ENCODE results near the gene ST8SIA1.

The ST8SIA1 gene

GRCh38 chr12:22283006-22283506 is 51.5 kb downstream of the ST8SIA1 start:
- no peak for DNase-seq (ENCODE audit: low read depth)

- no peak for DNase-seq (ENCODE audit: low read depth)
Observed at GRCh38 chr12:22282283-22282682, 52.2 kb downstream of the ST8SIA1 start.

DNA sequence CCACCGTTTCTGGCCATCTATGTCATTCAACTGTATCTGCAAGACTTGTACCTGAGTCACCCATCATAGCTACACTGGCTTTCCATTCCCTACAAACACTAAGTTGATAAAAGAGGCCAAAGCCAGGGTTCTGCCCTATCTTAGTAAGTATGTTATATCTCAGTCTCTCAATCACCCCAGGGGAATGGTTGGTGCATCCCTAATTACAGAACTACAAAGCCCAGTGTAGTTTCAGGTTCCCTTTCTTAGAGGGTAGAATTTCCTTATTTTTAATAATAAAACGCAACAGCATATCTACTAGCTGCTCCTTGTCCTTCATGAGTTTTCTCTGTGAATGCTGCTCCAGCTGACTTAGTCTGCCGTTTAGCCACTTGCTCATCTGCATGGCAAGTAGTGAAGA is 57.6 kb downstream of the ST8SIA1 start:
- DNase-seq (ENCODE audit: low read depth) = no peak

GRCh38 chr12:22276313-22276712 is 58.2 kb downstream of the ST8SIA1 start:
- DNase-seq (ENCODE audit: low read depth) = no peak

GRCh38 chr12:22275843-22276242 is 58.7 kb downstream of the ST8SIA1 start:
- DNase-seq (ENCODE audit: low read depth) = no peak

- DNase-seq (ENCODE audit: low read depth) = no peak
Observed at GRCh38 chr12:22272335-22273151, 62.0 kb downstream of the ST8SIA1 start.

DNA sequence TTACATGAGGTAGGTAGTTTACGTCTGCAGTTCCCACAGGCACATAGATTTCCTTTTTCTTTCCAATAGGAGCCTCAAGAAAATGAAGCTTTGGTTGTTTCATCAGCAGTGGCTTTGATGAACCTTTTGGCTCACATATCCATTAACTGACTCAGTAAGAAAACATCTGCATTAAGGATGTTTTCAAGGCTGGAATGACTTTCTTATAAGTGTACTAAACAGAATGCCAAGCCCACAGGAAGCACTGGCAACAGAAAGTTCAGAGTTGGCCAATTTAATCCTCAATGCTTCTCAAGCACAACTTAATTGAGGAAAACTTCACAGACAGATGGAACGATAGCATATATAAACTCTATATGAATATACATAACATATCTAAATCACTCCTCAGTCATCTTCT is 63.5 kb downstream of the ST8SIA1 start:
- DNase-seq (ENCODE audit: low read depth) = no peak

DNA sequence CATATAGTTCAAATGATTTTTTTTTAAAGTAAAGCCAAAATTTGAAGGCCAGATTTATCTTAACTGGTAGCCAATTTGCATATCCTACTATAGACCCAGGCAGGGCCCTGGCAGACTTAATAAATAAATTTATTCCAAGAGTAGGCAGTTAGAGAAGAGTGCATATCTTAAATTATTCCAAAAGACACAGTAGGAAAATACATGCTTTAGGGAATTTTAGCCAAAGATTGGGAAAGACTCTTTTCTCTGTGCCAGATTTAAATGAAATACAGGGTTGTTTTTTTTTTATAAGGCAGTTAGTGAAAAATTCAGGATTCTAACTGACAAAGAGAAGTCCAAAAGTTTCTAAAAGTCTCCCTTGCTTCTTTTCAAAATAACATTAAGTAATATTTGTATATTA is 65.5 kb downstream of the ST8SIA1 start:
- no peak for DNase-seq (ENCODE audit: low read depth)

GRCh38 chr12:22268406-22268805 is 66.1 kb downstream of the ST8SIA1 start:
- no peak for DNase-seq (ENCODE audit: low read depth)

GRCh38 chr12:22266101-22266500 is 68.4 kb downstream of the ST8SIA1 start:
- DNase-seq (ENCODE audit: low read depth) = no peak

GRCh38 chr12:22264380-22264779 is 70.1 kb downstream of the ST8SIA1 start:
- DNase-seq (ENCODE audit: low read depth) = no peak

- DNase-seq (ENCODE audit: low read depth) = no peak
Observed at GRCh38 chr12:22262309-22262708, 72.2 kb downstream of the ST8SIA1 start.

- DNase-seq (ENCODE audit: low read depth) = no peak
Observed at GRCh38 chr12:22257100-22257499, 77.4 kb downstream of the ST8SIA1 start.

GRCh38 chr12:22256605-22257004 is 77.9 kb downstream of the ST8SIA1 start:
- no peak for DNase-seq (ENCODE audit: low read depth)

DNA sequence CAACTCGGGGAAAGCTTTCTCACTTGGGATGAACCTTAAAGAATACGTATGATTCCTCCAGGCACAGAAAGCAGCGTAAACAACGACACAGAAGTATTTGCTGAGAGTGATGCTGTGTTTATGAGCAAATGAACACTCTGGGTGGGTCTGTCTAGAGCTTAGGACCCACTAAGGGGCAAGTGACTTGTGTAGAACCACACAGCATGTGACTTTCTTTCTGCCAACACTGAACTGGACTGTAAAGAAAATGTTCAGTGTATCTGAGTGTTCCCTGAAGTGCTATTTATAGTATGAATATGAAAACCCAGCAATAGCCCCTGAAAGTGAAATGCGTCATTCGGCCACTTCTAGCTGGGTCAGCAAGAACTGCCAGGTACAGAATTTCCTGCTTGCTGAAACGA is 78.5 kb downstream of the ST8SIA1 start:
- DNase-seq (ENCODE audit: low read depth) = no peak

GRCh38 chr12:22255097-22255496 is 79.4 kb downstream of the ST8SIA1 start:
- no peak for DNase-seq (ENCODE audit: low read depth)

DNA sequence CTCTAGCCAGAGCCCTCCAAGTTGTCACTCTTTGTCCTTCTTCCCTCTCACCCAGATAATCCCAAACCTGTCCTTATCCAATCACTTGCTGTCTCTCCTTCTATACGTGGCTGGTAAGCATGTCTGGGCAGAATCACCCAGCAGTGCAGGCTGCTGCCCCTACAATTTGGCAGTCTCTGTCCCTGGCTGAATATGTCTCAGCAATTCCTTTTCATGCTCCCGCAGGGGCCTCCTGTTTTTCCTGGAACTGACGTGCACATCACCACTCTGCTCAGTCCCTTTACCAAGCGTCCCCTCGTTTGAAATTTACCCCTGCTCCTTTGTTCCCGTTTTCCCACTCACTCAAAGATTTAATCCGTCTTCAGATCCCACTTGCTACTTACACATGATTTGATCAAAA is 80.0 kb downstream of the ST8SIA1 start:
- no peak for DNase-seq (ENCODE audit: low read depth)

- DNase-seq (ENCODE audit: low read depth) = no peak
Observed at GRCh38 chr12:22252057-22252456, 82.5 kb downstream of the ST8SIA1 start.

DNA sequence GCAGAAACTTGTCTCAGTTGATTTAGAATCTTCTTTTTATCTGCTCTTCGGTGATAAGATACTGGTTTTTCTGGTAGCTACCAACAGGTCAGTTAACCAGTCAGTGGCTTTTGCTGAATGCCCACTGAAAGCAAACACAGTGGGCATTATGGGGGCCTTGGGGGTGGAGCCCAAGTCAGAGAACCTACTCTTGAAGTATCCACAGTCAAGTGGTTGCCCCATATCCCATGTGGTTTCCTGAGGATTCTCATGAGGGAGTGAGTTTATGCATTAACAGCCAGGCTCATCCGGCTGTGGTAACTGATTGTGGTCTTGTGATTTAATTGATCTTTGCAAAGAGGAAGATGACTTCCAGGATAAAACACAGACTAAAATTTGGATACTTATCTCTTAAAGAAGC is 83.7 kb downstream of the ST8SIA1 start:
- DNase-seq (ENCODE audit: low read depth) = no peak

DNA sequence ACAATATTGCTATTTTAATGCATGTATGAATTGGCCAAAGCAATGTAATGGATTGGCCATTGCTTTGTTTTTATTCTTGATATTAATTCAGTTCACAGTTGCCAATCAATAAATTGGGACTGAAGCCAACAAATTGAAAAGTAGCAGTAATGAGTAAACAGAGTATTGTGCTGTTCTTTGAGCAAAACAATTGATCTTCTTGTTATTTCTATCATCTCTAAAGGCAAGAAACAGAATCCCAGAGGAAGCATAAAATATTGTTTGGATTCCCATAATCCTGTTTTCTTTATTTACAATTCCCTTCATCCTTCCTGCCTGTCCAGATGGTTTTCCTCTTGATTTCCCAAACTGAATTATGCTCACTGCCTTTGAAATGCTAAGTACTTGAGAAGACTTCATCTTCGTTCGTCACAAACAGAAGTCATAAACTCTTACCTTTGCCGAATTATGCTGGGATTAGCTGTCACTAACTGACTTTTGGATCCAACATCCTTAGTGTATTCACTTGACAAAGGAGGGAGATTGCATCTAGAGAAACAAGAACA is 85.9 kb downstream of the ST8SIA1 start:
- DNase-seq (ENCODE audit: low read depth) = no peak

GRCh38 chr12:22248121-22248520 is 86.4 kb downstream of the ST8SIA1 start:
- DNase-seq (ENCODE audit: low read depth) = no peak

DNA sequence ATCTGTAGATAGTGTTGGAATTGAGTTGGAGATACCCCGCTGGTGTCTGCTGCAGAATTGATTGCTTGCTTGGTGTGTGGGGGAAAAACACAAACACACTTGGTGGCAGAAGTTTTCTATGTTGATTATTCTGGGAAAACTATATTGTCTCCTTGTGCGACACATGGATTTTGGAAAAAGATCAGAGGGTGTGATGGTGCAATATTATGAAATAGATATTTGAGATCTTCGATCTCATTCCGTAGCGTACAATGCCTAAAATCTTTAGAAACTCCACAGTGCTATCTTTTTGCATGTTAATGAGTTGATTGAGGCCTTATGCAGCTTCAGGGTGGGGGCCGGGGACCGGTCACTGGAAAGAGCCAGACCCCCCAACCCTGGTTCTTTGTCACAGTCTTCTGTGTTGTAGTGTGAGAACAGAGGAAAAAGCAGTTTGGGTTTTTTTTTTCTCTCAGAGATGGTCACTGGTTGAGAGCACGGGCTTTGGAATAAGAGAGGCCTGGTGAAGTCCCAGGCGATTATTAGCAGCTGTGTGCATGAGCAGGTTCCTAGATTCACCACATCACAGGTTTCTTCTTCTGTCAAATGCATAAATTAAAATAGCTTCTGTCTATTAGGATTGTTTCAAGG is 88.2 kb downstream of the ST8SIA1 start:
- DNase-seq (ENCODE audit: low read depth) = no peak

- no peak for DNase-seq (ENCODE audit: low read depth)
Observed at GRCh38 chr12:22242726-22243125, 91.8 kb downstream of the ST8SIA1 start.
